ENCODE measurements around the gene LRRC8A.

DNA sequence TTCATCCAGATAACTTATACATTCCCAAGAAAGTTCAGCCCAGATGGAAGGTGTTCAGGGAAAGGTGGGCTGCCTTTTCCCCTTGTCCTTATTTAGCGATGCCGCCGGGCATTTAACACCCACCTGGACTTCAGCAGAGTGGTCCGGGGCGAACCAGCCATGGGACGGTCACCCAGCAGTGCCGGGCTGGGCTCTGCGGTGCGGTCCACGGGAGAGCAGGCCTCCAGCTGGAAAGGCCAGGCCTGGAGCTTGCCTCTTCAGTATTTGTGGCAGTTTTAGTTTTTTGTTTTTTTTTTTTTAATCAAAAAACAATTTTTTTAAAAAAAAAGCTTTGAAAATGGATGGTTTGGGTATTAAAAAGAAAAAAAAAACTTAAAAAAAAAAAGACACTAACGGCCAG lies 34.8 kb downstream of the LRRC8A start:
- TF ChIP-seq, protein P1, sequence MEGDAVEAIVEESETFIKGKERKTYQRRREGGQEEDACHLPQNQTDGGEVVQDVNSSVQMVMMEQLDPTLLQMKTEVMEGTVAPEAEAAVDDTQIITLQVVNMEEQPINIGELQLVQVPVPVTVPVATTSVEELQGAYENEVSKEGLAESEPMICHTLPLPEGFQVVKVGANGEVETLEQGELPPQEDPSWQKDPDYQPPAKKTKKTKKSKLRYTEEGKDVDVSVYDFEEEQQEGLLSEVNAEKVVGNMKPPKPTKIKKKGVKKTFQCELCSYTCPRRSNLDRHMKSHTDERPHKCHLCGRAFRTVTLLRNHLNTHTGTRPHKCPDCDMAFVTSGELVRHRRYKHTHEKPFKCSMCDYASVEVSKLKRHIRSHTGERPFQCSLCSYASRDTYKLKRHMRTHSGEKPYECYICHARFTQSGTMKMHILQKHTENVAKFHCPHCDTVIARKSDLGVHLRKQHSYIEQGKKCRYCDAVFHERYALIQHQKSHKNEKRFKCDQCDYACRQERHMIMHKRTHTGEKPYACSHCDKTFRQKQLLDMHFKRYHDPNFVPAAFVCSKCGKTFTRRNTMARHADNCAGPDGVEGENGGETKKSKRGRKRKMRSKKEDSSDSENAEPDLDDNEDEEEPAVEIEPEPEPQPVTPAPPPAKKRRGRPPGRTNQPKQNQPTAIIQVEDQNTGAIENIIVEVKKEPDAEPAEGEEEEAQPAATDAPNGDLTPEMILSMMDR (conservative IDR thresholded peaks at IDR 0.05; ENCODE audit: low read length), result no peak
- no peak for TF ChIP-seq EZH2phosphoT487 (IDR thresholded peaks at IDR 0.05; ENCODE audit: borderline replicate concordance, low read depth, low read length)

Measured in OCI-LY7 (cell line).